Measurements from ENCODE around the gene TPM4. TPM values are rescaled to one million over a fixed set of nuclear protein-coding genes. Genes with fewer than 3 reads are reported as not detected.

TPM4 gene
- total RNA-seq, 2 experiments from 2014 or later, result 491 to 493 TPM

GRCh38 chr19:16045171-16045570, 31.1 kb upstream of the TPM4 start:
- Mint-ChIP-seq H3K36me3 (no peaks in the 10 kb centered on the region), H3K9me3 (ENCODE audit: low read depth) (no peaks in the 10 kb centered on the region), H3K4me1 (peaks cover 16% of the 10 kb centered on the region), H3K27ac (no peak overlapping the region), H3K4me3 (no peak overlapping the region), H3K27me3 (peaks cover 11% of the 10 kb centered on the region)
- ATAC-seq (no peak), DNase-seq (no peak)
- CTCF ChIA-PET, result interaction anchor here (0.7 to 8.0 kb wide), 4 partner anchors 9 to 137 kb away, joined by 3 to 83 read pairs (median 4); no protein-coding TSS in a partner anchor

GRCh38 chr19:16045893-16046292, 30.4 kb upstream of the TPM4 start:
- Mint-ChIP-seq H3K9me3 (ENCODE audit: low read depth) (no peaks in the 10 kb centered on the region), H3K27ac (no peak overlapping the region), H3K4me3 (no peak overlapping the region), H3K27me3 (peaks cover 6% of the 10 kb centered on the region), H3K4me1 (peaks cover 10% of the 10 kb centered on the region), H3K36me3 (no peaks in the 10 kb centered on the region)
- CTCF ChIA-PET, result interaction anchor here (0.7 to 8.0 kb wide), 4 partner anchors 10 to 136 kb away, joined by 3 to 83 read pairs (median 4); no protein-coding TSS in a partner anchor
- DNase-seq (no peak), ATAC-seq (no peak)

- Mint-ChIP-seq H3K9me3 (ENCODE audit: low read depth) (no peaks in the 10 kb centered on the region), H3K27me3 (no peaks in the 10 kb centered on the region), H3K4me1 (peaks cover 11% of the 10 kb centered on the region), H3K27ac (no peak overlapping the region), H3K36me3 (no peaks in the 10 kb centered on the region), H3K4me3 (no peak overlapping the region)
- ATAC-seq (no peak), DNase-seq (no peak)
- CTCF ChIA-PET, result interaction anchor here (0.6 to 1.1 kb wide), 3 partner anchors 136 to 1379 kb away, joined by 3 read pairs; partner anchors contain the start of gene FAM32A
Measured at GRCh38 chr19:16048583-16048982, 27.7 kb upstream of the TPM4 start.

GRCh38 chr19:16051254-16052025, 24.9 kb upstream of the TPM4 start:
- CTCF ChIA-PET, result interaction anchor here (0.9 to 2.5 kb wide), 7 partner anchors 10 to 134 kb away, joined by 3 to 14 read pairs (median 3); partner anchors contain the start of gene FAM32A
- Mint-ChIP-seq H3K27ac (no peak overlapping the region), H3K36me3 (peaks cover 7% of the 10 kb centered on the region), H3K27me3 (peaks cover 13% of the 10 kb centered on the region), H3K4me3 (no peak overlapping the region), H3K9me3 (ENCODE audit: low read depth) (peaks cover 7% of the 10 kb centered on the region), H3K4me1 (peaks cover 11% of the 10 kb centered on the region)
- DNase-seq, result peak; percentile 72
- ATAC-seq, result peak; percentile 97

- H3K4me3 Mint-ChIP-seq, result no peak overlapping the region
- H3K9me3 Mint-ChIP-seq (ENCODE audit: low read depth), result peaks cover 14% of the 10 kb centered on the region
- H3K27me3 Mint-ChIP-seq, result peaks cover 13% of the 10 kb centered on the region
- ATAC-seq (no peak), DNase-seq (no peak)
- CTCF ChIA-PET, result interaction anchor here (0.9 to 2.5 kb wide), 4 partner anchors 11 to 133 kb away, joined by 3 to 14 read pairs (median 3); partner anchors contain the start of gene FAM32A
- no peak overlapping the region for H3K27ac Mint-ChIP-seq
- peaks cover 10% of the 10 kb centered on the region for H3K36me3 Mint-ChIP-seq
- peaks cover 11% of the 10 kb centered on the region for H3K4me1 Mint-ChIP-seq
Measured at GRCh38 chr19:16052353-16052752, 23.9 kb upstream of the TPM4 start.

GRCh38 chr19:16057062-16057461, 19.2 kb upstream of the TPM4 start:
- no peak overlapping the region for H3K4me3 Mint-ChIP-seq
- CTCF ChIA-PET, result interaction anchor here (0.6 to 2.9 kb wide), 6 partner anchors 10 to 325 kb away, joined by 3 to 16 read pairs (median 4); no protein-coding TSS in a partner anchor
- H3K36me3 Mint-ChIP-seq, result peaks cover 17% of the 10 kb centered on the region
- no peak overlapping the region for H3K27ac Mint-ChIP-seq
- H3K9me3 Mint-ChIP-seq (ENCODE audit: low read depth), result peaks cover 15% of the 10 kb centered on the region
- no peak for DNase-seq
- H3K27me3 Mint-ChIP-seq, result peaks cover 23% of the 10 kb centered on the region
- ATAC-seq, result no peak
- H3K4me1 Mint-ChIP-seq, result peaks cover 12% of the 10 kb centered on the region

GRCh38 chr19:16060294-16060693, 16.0 kb upstream of the TPM4 start:
- Mint-ChIP-seq H3K27ac (no peak overlapping the region), H3K9me3 (ENCODE audit: low read depth) (peaks cover 15% of the 10 kb centered on the region), H3K27me3 (peaks cover 18% of the 10 kb centered on the region), H3K4me3 (no peak overlapping the region), H3K36me3 (peaks cover 17% of the 10 kb centered on the region), H3K4me1 (peaks cover 27% of the 10 kb centered on the region)
- ATAC-seq (no peak), DNase-seq (no peak)
- CTCF ChIA-PET, result interaction anchor here (0.9 to 9.7 kb wide), 7 partner anchors 13 to 216 kb away, joined by 3 to 83 read pairs (median 3); no protein-coding TSS in a partner anchor

GRCh38 chr19:16061943-16062342, 14.4 kb upstream of the TPM4 start:
- H3K4me3 Mint-ChIP-seq, result no peak overlapping the region
- peaks cover 6% of the 10 kb centered on the region for H3K9me3 Mint-ChIP-seq (ENCODE audit: low read depth)
- peaks cover 10% of the 10 kb centered on the region for H3K27me3 Mint-ChIP-seq
- H3K36me3 Mint-ChIP-seq, result peaks cover 8% of the 10 kb centered on the region
- peaks cover 33% of the 10 kb centered on the region for H3K4me1 Mint-ChIP-seq
- DNase-seq (peak; percentile 92), ATAC-seq (peak; percentile 79)
- CTCF ChIA-PET, result interaction anchor here (0.8 to 9.7 kb wide), 16 partner anchors 12 to 281 kb away, joined by 3 to 83 read pairs (median 4); partner anchors contain the start of genes FAM32A, HSH2D, RAB8A and TPM4
- peak overlapping the region; percentile 47 for H3K27ac Mint-ChIP-seq

GRCh38 chr19:16062789-16063188, 13.5 kb upstream of the TPM4 start:
- ATAC-seq (peak; percentile 48), DNase-seq (peak; percentile 78)
- Mint-ChIP-seq H3K27me3 (peaks cover 10% of the 10 kb centered on the region), H3K9me3 (ENCODE audit: low read depth) (no peaks in the 10 kb centered on the region), H3K27ac (peak overlapping the region; percentile 40), H3K4me3 (no peak overlapping the region), H3K4me1 (peaks cover 33% of the 10 kb centered on the region), H3K36me3 (peaks cover 7% of the 10 kb centered on the region)
- CTCF ChIA-PET, result interaction anchor here (0.5 to 9.7 kb wide), 25 partner anchors 10 to 1574 kb away, joined by 3 to 83 read pairs (median 5); partner anchors contain the start of genes AP1M1, FAM32A, HSH2D and RAB8A

- Mint-ChIP-seq H3K9me3 (ENCODE audit: low read depth) (no peaks in the 10 kb centered on the region), H3K4me3 (no peak overlapping the region), H3K36me3 (peaks cover 7% of the 10 kb centered on the region), H3K27ac (no peak overlapping the region), H3K27me3 (peaks cover 7% of the 10 kb centered on the region), H3K4me1 (peaks cover 33% of the 10 kb centered on the region)
- DNase-seq (no peak), ATAC-seq (no peak)
- CTCF ChIA-PET, result interaction anchor here (1.0 to 9.7 kb wide), 14 partner anchors 9 to 134 kb away, joined by 3 to 83 read pairs (median 7); partner anchors contain the start of genes AP1M1, FAM32A, HSH2D and RAB8A
Measured at GRCh38 chr19:16064209-16064889, 11.9 kb upstream of the TPM4 start.

GRCh38 chr19:16066611-16067104, 9.6 kb upstream of the TPM4 start:
- Mint-ChIP-seq H3K36me3 (peaks cover 4% of the 10 kb centered on the region), H3K4me3 (no peak overlapping the region), H3K4me1 (peaks cover 33% of the 10 kb centered on the region), H3K9me3 (ENCODE audit: low read depth) (no peaks in the 10 kb centered on the region), H3K27me3 (peaks cover 2% of the 10 kb centered on the region), H3K27ac (no peak overlapping the region)
- peak; percentile 79 for DNase-seq
- CTCF ChIA-PET, result interaction anchor here (0.9 to 9.7 kb wide), 12 partner anchors 9 to 120 kb away, joined by 3 to 83 read pairs (median 6); partner anchors contain the start of genes HSH2D and TPM4
- ATAC-seq, result no peak

GRCh38 chr19:16067205-16067938, 8.9 kb upstream of the TPM4 start:
- Mint-ChIP-seq H3K4me1 (peaks cover 32% of the 10 kb centered on the region), H3K9me3 (ENCODE audit: low read depth) (no peaks in the 10 kb centered on the region), H3K4me3 (no peak overlapping the region), H3K27me3 (no peaks in the 10 kb centered on the region), H3K27ac (no peak overlapping the region), H3K36me3 (no peaks in the 10 kb centered on the region)
- no peak for DNase-seq
- ATAC-seq, result no peak
- CTCF ChIA-PET, result interaction anchor here (1.3 to 9.7 kb wide), 7 partner anchors 9 to 76 kb away, joined by 4 to 83 read pairs (median 8); partner anchors contain the start of genes HSH2D and TPM4
